22Rv1 (cell line): ENCODE results near the gene HOXA10.

ENCODE experiments used
- ZFX ChIP-seq: fragments of 450-650 bp; IDR thresholded peaks from 2 replicates; pipeline ENCODE4 v1.6.1; 2017; ENCODE audit warnings: antibody characterized with exemption, borderline replicate concordance
- TF ChIP-seq, protein P1 (sequence below): fragments of 450-650 bp; IDR thresholded peaks from 2 replicates; pipeline ENCODE4 v1.5.1; 2017; ENCODE audit warnings: mild to moderate bottlenecking

GRCh38 chr7:27202018-27202861 lies 28.1 kb upstream of the HOXA10 start:
- TF ChIP-seq, protein P1, sequence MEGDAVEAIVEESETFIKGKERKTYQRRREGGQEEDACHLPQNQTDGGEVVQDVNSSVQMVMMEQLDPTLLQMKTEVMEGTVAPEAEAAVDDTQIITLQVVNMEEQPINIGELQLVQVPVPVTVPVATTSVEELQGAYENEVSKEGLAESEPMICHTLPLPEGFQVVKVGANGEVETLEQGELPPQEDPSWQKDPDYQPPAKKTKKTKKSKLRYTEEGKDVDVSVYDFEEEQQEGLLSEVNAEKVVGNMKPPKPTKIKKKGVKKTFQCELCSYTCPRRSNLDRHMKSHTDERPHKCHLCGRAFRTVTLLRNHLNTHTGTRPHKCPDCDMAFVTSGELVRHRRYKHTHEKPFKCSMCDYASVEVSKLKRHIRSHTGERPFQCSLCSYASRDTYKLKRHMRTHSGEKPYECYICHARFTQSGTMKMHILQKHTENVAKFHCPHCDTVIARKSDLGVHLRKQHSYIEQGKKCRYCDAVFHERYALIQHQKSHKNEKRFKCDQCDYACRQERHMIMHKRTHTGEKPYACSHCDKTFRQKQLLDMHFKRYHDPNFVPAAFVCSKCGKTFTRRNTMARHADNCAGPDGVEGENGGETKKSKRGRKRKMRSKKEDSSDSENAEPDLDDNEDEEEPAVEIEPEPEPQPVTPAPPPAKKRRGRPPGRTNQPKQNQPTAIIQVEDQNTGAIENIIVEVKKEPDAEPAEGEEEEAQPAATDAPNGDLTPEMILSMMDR = no peak
- no peak for TF ChIP-seq ZFX
